NCI-H146 treated with DMSO at 0.1 percent for 48 hours (cell line): ENCODE data around the gene SH3RF2.
"Not testable (repeated sequence)": the region's sequence is repeated elsewhere in the genome, so short reads cannot be mapped to it uniquely, and the experiment has no call there.

Experiments
- DNase-seq: peaks from one replicate; lab custom pipeline; 2025; ENCODE audit not compliant: unreplicated experiment; lab: John Stamatoyannopoulos, UW

SH3RF2 gene

GRCh38 chr5:145979270-145980223 lies 43.2 kb downstream of the SH3RF2 start:
- no peak for DNase-seq

GRCh38 chr5:145980259-145980658 lies 43.9 kb downstream of the SH3RF2 start:
- no peak for DNase-seq

GRCh38 chr5:145980718-145981117 lies 44.3 kb downstream of the SH3RF2 start:
- DNase-seq: no peak

- DNase-seq: no peak
These were observed 45.5 kb downstream of the SH3RF2 start for GRCh38 chr5:145981589-145982571.

GRCh38 chr5:145982572-145983318 lies 46.4 kb downstream of the SH3RF2 start:
- no peak for DNase-seq

- no peak for DNase-seq
These were observed 47.1 kb downstream of the SH3RF2 start for GRCh38 chr5:145983446-145983845.

GRCh38 chr5:145984072-145984471 lies 47.7 kb downstream of the SH3RF2 start:
- no peak for DNase-seq

- DNase-seq: no peak
These were observed 51.5 kb downstream of the SH3RF2 start for GRCh38 chr5:145987856-145988255.

- no peak for DNase-seq
These were observed 52.6 kb downstream of the SH3RF2 start for GRCh38 chr5:145988993-145989392.

- no peak for DNase-seq
These were observed 53.0 kb downstream of the SH3RF2 start for GRCh38 chr5:145989428-145989827.

GRCh38 chr5:145990170-145990569 lies 53.8 kb downstream of the SH3RF2 start:
- DNase-seq: no peak

- DNase-seq: no peak
These were observed 54.7 kb downstream of the SH3RF2 start for GRCh38 chr5:145991044-145991575.

GRCh38 chr5:145993538-145993937 lies 57.2 kb downstream of the SH3RF2 start:
- not testable (repeated sequence) for DNase-seq

GRCh38 chr5:145996135-145996534 lies 59.8 kb downstream of the SH3RF2 start:
- DNase-seq: no peak

- no peak for DNase-seq
These were observed 62.8 kb downstream of the SH3RF2 start for GRCh38 chr5:145999208-145999607.

GRCh38 chr5:146000072-146000471 lies 63.7 kb downstream of the SH3RF2 start:
- no peak for DNase-seq

- DNase-seq: no peak
These were observed 65.3 kb downstream of the SH3RF2 start for GRCh38 chr5:146001544-146002190.

GRCh38 chr5:146002491-146002890 lies 66.1 kb downstream of the SH3RF2 start:
- no peak for DNase-seq

GRCh38 chr5:146003852-146004251 lies 67.5 kb downstream of the SH3RF2 start:
- no peak for DNase-seq

GRCh38 chr5:146005264-146005663 lies 68.9 kb downstream of the SH3RF2 start:
- no peak for DNase-seq
